NCI-H345 treated with DMSO at 0.1 percent for 48 hours (cell line): ENCODE data around the gene FAM20C.

Experiments
- DNase-seq: peaks from one replicate; lab custom pipeline; 2025; ENCODE audit not compliant: unreplicated experiment; lab: John Stamatoyannopoulos, UW

FAM20C gene

DNA sequence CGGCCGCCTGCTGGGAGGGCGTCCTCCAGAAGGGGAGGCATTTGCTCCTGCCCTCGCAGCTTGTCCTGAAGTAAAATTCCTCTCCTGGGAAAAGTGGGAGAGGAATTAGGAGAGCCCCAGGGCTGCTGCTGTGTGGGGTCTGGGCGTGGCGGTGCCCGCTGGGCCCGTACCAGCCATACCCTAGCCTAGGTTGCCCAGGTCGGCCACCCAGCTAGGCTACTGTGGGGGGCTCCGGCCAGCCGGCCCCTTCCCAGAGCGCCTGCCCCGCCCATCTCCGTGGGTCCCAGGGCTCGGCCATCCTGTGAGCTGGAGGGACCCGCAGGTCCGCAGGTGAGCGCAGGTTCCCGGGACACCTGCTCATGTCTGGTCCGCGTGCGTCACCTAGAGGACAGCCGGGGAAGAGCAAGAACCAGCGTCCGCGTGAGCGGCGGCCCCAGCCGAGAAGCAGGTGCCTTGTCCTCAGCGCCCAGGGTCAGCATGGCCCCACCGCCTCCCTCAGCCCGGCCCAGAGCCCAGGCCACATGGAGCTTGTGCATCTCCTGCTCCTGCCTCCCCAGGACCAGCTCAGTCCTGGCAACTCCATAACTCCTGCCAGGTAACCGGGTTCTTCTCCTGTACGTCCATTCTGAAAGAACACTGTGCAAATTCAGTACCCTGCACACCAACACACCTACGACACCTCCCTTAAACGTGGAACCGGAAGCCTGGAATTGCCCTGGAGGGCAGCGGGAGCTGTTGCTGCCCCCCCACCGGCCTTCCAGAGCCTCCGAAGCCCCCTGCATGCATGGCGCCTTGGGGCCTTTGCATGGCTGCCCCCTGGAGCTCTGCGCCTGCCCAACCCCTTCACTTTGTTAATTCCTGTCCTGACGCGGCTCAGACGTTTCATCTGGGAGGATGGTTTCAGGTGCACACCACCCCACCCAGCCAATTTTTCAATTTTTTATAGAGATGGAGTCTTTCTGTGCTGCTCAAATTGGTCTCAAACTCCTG, 74.8 kb downstream of the FAM20C start:
- peak; percentile 2 for DNase-seq

DNA sequence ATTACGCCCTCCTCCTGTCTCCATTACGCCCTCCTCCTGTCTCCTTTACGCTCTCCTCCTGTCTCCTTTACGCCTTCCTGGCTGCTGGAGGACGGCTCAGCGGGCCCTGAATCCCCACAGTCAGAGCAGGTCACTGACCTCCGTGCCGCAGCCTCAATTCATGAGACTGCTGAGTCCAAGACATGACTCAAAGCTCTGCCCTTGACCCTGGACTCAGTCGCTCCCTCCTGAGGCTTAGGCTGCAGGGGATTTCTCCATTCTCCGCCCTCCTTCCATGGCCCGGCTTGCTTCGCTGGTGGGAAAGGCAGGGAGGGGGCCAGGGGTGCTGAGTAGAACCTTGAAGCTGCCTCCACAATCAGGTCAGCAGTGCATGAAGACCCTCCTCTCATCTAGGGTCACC, 76.6 kb downstream of the FAM20C start:
- no peak for DNase-seq

DNA sequence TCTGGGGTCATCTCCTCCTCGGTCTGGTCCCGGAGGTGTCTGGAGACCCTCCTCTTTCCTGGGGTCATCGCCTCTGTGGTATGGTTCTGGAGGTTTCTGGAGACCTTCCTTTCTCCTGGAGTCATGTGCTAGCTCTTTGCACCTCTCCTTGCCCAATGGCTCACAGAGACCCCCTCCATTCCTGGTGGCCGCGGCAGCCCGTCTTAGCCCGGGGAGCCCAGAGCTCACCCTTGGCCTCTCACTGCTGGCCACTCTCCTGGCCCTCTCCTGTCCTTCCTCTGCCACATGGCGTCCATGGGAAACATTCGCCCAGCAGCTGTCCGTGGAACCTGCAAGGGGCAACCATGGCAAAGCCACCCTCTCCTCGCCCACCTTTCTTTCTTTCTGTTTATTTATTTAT, 77.3 kb downstream of the FAM20C start:
- no peak for DNase-seq

DNA sequence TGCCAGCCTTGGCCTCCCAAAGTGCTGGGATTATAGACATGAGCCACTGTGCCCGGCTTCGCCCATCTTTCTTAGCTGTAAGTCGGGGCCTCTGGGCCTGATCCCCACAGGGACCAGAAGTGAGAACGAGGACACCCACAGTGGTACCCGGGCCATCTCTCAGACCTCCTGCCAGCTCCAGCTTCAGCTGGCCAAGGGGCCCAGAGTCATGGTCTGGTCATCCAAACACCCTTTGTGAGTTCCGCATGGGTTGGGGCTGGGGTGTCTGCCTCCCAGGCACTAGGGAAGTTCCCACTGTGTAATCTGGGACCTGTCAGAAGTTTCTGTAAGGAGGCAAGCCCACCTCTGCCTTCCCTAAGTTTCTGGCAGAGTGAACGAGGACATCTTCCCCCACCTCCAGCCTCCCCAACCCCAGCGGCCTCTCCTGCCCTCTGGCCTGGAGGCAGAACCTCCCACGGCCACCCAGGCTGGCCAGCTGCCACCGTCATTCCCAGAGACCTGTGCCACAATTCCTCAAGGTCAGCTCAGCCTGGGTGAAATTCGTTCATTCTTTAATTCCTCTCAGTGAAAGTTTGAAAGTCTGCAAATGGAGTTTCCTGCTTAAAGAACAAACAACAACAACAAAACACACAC, 78.1 kb downstream of the FAM20C start:
- DNase-seq: no peak

DNA sequence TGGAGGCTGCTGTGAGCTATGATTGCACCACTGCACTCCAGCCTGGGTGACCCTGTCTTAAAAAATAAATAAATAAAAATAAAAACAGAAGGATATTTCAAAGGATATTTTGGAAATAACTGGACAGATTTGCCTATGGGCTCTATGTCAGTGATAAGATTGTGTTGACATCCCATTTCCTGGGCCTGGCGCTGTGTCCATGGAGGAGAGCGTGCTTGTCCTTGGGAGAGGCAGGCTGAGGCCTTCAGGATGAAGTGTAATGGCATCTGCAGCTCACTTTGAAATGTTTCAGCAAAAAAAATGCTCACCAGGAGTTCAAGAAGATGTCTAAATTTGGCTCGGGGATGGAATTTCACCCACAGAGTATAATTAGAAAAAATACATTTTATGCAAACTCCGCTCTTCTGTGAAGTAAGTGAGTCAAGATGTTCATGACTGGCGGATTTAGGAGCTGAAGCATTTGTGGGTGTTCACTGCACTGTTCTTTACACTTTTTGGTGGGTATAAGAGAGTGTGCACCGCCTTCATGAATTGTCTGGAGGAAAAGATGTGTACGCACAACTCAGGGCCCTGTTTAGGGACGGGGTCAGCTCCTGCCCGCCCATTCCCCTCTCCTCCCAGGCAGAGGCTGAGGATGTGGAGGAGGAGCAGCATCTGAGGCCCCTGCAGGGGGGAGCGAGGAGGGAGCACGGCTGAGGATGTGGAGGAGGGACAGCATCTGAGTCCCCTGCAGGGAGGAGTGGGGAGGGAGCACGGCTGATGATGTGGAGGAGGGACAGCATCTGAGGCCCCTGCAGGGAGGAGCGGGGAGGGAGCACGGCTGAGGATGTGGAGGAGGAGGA, 79.1 kb downstream of the FAM20C start:
- DNase-seq: no peak

DNA sequence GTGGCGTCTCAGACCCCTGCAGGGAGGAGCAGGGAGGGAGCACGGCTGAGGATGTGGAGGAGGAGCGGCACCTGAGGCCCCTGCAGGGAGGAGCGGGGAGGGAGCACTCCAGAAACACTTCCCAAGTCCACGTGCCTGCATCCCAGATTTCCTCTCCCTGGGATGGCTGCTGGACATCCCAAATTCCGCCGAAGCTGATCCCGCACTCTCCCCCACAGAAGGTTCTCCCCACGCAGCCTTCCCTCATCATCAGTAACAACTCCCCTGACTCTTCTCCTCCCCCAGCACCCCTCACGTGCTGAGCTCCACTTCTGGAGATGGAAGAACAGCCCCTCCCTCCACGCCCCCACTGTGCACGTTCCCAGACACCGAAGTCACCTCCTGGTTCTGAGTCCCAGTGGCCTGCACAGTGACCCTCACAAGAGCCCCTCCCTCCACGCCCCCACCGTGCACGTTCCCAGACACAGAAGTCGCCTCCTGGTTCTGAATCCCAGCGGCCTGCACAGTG, 79.8 kb downstream of the FAM20C start:
- no peak for DNase-seq

DNA sequence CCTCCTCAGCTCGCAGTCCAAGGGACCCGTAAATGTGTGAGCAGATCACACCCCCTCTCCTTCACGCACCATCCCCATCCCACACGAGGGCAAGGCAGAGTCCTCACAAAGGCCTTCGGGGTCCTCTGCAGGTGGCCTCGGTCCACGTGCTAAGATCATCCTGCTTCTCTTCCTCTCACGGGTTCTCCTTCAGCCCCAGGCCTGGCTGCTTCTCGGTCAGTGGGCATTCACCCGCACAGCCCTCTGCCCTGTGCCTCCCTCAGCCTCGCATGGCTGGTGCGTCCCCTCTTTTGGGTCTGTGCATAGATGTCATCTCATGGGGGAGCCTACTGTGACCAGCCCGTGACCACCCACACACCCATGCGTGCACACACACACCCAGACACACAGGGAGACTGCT, 80.3 kb downstream of the FAM20C start:
- DNase-seq: no peak

DNA sequence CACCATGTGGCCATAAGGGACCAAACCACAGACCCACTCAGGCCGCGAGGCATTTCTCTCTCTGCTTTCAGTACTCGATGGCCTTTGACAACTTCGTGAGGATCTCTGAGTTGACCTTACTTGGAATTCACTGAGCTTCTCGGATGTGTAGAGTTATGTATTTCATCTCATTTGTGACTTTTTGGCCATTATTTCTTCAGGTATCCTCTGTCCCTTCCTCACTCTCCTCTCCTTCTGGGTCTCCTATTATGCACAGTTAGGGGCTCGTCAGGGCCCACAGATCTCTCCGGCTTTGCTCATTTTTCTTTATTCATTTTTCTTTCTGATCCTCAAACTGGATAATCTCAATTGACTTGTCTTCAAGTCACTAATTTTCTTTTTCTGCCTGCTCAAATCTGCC, 81.0 kb downstream of the FAM20C start:
- DNase-seq: no peak

DNA sequence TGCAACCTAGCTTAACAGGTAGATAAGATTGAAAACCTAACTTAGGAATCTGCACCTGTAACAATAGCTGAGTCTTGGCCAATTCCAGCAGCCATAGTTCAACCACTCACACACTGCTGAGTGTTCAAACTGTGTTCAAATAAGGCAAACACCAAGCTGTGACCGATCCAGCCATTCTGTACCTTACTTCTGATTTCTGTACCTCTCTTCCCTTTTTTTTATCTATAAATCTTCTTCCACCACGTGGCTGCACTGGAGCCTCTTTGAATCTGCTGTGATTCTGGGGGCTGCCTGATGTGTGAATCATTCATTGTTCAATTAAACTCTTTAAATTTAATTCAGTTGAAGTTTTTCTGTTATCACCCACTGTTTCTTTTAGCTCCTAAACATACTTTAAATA, 81.9 kb downstream of the FAM20C start:
- DNase-seq: no peak

DNA sequence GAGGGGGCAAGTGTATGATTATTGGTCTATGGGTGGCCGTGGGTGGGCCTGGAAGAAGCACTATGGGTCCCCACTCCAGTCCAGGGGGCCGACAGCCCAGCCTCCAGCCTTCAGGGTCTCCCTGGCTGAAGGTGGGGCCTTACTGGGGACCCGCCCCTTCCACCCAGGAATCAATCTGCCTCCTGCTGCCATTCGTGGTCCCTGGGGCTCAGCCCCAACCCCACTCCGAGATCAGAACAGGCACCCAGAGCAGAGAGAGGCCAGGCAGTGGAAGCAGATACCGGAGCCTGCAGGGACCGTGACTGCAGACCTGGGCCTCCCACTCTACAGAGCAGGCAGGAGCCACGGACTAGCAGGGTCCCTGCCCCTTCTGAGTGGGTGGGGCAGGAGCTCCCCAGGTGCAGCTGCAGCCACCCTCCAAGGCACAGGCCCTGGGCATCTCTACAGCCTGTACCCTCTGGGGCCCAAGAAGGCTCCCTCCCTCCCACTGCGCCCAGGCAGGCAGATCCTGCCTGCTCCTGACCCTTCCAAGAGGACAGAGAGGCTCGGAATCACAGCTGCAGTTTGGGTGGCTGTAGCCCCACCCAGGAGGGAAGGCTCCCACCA, 84.0 kb downstream of the FAM20C start:
- DNase-seq: no peak

DNA sequence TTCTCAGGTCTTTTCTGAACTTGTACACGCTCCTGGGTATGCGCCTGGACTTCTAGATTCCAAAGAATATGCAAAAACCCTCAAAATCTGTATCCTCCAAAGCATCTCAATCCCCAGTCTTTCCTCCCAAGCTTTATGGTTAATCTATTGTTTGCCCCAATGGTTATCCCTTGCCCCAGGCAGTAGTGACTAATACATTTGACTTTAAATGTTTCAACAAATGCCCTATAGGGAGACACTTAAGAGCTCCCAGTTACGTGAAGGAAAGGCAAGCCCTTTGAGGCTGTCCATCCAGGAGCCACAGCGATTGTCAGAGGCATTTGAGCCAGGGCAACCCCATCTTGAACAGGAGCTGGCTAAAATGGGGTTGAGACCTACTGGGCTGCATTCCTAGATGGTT, 84.9 kb downstream of the FAM20C start:
- DNase-seq: no peak

DNA sequence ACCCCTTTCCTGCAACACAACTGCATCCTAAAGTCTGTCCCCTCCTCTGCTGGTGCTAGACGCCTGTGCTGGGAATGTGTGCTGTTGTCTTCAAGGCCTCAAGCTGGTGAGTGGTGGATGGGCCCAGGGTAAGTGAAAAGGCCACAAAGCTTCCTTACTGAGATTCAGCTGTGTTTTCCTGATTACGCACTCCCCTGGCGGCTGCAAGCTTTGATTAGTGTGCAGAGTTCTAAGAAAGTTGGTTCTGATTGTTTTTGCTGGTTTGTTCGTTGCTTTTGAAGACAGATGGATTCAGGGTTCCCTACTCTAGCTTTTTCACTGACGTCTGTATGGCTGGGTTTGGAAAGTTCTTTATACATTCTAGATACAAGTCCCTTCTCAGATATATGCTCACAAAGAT, 85.7 kb downstream of the FAM20C start:
- no peak for DNase-seq

DNA sequence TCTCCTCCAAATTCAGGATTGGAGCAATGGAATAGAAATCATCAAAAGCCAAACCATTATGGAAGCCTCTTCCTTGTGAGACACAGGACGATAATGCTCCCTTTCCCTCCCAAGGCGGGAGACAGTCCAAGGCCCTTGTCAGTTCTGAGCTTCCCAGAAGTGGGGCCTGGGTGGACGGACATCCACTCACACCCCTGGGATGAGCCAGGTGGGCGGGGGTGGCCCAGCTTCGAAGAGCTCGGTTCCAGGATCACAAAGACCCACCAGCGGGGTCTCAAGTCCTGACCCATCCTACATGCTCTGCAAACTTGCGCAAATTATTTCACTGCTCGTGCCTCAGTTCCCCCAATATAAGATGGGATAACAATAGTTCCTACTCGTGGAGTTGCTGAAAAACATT, 87.5 kb downstream of the FAM20C start:
- DNase-seq: no peak

DNA sequence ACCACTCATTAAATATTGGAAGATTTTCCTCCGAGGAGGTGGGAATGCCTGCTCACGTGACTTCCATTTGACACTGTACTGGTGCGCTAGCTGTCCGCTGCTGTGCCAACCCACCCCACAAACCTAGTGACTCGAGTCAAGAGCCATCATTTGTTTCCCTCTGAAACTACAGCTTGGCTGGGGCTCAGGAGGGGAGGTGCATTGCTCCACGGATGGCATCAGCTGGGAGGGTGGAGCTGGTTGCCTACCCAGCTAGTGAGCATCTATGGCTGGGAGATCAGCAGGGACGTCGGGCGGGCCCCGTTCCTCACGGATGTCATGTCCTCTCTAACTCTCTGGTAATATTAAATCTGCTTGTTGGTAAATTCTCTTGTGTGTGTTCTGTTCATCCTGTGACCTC, 88.1 kb downstream of the FAM20C start:
- no peak for DNase-seq

DNA sequence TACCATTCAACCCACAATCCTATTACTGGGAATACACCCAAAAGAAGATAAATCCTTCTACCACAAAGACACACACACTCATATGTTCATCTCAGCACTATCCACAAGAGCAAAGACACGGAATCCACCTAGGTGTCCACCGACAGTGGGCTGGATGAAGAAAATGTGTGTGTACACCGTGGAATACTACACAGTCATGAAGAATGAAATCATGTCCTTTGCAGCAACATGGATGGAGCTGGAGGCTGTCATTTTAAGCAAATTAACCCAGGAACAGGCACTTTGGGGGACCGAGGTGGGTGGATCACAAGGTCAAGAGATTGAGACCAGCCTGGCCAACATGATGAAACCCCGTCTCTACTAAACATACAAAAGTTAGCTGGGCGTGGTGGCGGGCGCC, 89.3 kb downstream of the FAM20C start:
- no peak for DNase-seq

DNA sequence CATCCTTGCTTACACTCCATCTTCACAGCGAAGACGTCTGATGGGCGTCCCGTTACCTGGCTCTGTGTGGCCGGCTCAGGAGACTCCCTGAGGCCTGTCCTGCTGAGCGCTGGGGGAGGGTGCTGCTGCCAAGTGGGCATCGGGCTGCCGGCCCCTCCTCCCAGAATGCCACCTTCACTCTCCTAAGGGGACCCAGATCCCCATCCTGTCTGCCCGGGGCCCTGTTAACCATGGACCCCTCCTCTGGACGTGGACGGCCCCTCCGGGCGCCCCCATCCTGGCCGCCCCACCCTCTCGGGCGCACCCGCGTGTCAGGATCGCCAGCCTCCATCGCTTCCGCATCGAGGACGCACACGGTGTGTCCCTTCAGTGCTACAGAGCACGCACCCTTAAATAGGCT, 90.2 kb downstream of the FAM20C start:
- DNase-seq: no peak

DNA sequence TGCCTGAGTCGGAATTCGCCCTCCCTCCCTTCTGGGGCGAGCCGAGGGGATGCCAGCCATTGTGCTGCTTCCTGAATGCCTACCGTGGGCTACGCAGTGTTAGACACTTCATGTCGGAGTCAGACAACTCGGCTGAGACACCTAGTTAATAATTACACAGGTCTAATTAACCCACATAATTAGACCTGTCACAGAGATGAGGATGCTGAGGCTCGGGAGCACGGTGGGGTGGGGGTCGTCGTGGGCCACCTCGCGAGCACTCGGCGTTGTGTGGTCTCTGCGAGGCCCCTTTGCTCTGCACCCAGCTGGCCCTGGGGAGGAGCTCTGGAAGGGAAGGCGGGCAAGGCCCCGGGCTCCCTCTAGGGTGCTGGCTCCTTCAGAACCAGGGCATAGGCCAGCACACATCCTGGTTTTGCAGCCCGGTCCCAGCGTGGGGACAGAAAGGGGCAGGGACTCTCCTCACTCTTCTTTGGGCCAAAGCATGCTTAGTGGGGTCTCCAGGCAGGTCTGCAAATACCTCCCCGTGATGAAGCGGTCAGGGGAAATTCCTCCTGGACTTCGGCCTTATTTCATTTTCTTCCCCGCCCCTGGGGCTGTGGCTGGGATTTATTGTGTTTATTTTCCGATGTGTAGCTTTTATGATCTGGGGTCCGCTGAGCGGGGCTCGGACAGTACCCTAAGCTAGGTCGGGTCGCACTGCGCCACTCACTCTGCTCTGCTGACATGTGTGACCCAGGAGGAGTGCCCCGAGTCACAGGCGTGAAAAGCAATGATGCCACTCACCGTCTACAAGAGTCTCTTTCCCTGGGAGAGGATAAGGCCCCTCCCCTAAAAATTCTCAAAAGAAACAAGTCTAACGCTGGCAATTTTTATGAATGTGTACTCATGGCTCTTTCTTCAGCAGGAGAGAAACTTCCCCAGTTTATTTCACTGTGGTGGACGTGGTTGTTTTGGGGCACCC, 92.7 kb downstream of the FAM20C start:
- DNase-seq: no peak

DNA sequence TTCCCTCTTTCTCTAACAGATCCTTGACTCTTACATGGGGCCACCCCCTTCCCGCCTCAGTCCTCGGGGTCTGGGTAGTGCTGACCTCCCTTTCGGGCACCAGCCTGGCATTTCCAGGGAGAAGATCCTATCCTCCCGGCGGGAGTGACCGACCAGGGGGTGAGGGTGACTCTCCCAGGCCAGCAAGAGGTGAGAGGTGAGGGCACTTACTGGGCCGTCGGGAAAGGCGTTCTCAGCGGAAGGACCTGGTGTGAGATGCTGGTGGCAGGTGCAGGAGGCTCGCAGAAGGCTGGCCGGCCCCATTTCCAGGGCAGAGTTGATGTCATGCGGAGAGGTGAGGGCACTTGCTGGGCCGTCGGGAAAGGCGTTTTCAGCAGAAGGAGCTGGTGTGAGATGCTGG, 93.4 kb downstream of the FAM20C start:
- no peak for DNase-seq

DNA sequence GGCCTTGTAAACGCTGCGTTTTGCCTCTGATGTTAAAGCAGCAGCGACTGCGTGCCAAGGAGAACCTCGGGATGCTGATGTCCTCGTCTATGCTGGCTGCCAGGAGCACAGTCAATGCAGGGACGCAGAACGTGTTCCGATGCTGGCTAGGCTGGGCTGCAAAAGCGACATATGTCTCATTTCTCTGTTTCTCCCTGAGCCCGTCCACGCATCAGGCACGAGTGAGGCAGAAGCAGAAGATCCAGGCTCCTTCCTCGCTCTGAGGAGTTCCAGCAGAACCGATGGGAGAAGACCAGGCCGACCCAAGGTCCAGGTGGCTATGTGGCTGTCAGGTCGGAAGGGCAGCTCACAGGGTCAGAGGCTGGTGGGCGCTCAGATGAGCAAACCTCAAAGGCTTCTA, 93.9 kb downstream of the FAM20C start:
- DNase-seq: no peak

DNA sequence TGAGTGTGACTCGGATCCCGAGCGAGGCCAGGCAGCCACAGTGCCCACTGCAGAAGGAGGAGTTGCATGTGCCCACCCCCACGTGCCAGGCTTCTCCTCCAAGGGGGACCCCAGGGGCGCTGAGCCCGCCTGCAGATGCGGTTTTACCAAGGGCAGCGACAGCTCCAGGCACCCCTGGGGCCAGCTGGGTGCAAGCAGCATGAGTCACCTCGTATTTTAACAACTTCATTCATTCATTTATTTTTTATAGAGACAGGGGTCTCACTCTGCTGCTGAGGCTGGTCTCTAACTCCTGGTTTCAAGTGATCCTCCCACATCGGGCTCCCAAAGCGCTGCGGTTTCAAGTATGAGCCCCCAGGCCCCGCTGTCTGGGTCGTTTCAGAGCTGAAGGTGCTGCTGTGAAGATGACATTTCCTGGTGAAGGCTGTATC, 96.3 kb downstream of the FAM20C start:
- DNase-seq: no peak
